OCI-M2 (cell line): ENCODE measurements around the gene STXBP5.

Experiments
- DNase-seq: peaks from one replicate; lab custom pipeline; 2025; ENCODE audit not compliant: unreplicated experiment; lab: John Stamatoyannopoulos, UW

The STXBP5 gene

DNA sequence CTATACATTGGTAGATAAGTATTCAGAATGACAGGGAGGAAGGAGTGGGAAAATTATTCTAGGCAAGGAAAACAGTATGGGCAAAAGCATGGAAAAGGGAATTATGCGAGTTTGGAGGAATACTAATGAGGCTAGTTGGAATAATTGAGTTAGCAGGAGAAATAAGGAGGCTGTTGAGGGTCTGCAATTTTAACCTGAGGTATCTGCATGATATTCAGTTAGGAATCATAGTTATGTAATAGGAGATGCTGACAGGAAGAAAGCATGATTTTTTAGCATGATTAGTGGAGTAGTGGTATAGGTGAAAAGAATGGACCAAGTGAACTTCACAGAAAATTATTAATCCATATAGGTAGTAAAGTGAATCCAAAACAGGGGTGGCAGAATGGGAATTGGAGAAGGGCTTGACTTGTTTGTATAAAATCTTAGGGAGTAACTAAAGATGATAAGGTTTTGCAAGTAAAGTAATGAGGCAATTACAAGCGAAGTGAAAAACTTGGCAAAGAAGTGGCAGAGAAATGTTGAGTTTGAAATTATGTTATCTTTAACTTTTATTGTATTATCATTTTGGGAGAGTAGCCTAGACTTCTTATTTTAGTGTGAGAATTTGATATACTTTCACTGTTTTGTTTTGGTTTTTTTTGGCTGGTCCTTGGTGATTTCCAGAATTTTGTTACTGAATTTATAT lies 5.7 kb downstream of the STXBP5 start:
- no peak for DNase-seq

DNA sequence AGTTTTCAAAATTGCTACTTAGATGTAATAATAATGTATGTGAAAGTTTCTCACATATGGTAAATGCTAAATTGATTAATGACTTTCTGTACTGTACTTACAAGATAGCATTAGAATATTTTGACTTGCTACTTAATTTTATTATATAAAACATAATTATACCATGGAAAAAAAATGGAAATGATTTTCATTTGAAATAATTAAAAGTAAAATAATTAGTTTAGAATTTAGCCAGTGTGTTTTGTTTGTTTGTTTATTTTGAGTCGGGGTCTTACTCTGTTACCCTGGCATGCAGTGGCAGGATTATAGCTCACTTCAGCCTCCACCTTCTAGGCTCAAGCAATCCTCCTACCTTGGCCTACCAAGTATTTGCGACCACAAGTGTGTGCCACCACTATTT lies 7.1 kb downstream of the STXBP5 start:
- no peak for DNase-seq

DNA sequence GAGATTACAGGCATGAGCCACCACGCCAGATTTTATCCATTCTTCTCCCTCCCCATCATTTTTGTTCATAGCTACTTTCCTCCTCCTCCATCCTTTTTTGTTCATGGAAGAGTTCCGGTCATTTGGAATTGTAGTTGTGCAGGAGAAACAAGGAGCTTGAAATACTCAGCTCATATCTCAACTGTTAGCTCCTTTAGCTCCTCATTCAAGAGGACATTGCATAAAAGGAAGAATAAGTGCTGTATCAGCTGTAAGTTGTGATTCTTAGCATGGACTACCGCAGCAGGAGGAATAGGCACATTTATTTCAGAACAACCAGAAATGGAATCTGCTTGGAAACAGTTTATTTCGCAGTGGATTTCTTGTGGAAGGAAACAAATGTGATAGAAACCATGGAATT lies 7.6 kb downstream of the STXBP5 start:
- no peak for DNase-seq

DNA sequence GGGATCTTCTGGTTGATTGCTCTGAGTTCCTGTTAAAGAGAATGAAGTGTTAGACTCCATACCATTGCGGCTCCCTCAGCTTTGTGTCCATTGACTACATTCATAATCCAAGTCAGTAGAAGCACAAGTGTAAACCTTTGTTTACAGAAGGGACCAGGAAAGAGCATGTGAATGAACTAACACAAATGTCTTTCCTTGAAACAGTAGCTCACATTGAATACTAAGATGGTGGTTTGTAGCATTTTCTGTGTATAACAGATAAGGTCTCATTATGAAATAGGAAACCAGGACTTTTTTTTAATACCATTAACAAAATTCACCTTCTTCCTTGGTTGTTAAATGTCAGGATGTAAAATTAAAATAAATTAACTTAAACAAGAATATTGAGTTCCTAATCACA lies 8.4 kb downstream of the STXBP5 start:
- no peak for DNase-seq

DNA sequence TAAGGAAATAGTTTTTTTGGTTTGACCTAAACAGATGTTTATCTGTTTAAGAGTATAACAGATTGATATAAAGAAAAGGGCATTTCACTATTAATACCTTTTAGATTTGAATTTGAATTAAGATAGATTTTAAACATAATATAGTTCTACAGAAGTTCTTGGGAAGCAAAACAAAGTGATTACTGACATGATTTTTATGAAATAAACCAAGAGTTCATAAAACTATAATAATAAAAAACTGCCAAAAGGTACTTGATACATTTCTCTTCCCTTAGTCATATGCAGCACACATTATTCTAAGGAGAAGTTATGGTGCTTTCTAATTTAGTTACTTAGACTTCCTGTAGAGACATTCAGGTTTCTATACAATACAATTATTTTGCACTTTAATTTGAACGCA lies 9.6 kb downstream of the STXBP5 start:
- no peak for DNase-seq

DNA sequence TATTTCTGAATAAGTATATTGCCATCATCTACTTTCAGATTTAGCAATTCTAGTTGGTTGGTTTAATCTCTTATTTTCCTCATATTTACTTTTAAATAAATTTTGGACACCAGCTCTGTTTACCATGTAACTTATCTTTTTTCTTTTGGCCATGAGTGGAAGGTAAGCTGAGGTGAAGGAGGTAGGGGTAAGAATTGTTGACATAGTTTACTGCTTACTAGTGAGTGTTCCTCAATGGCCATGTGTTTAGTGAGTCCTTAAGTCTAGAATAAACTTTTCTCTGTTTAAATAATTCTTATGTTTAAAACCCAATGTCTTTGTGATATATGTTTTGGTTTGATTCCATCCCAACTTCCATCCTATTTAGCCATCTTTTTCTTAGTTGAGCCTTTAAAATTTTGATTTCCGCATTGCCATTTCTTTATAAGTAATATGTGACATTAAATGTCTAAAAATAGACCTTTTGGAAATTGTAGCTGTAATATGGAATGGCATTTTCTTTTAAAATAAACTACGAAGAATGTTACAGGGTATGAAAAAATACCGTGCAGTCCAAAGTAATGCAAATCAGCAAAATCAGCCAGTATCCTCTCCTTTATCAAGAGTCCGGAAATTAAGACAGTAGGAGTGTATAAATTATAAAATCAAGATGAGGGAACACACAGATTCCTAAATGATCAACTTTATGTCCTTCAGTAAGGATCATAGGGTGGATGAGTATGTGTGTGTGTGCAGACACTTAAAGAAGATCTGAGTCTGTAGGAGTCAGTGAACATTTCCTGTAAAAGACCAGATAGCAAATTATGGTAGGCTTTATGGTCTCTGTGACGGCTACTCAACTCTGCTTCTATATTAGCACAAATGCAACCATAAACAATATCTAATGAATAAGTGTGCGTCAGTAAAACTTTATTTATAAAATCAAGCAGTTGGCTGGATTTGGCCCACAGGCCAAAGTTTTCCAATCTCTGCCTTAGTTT lies 10.3 kb downstream of the STXBP5 start:
- DNase-seq, result no peak

DNA sequence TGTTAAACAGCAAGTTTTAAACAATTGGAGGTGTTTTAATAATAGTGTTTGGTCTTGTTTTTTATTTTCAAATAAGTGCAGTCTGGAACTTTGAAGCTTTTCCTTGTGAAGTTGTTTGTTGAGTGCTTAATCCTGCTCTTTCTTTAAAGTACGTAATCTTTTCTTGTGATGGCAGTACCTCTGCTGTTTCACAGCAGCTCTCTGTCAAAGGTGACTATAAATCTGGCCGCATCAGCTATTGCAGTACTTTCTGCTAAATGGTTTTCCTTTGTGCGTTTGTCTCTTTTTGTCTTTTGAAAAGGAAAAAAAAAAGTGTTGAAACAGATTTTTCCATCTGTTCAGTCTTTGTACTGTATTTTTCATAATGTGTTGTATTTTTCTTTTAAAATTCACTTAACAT lies 12.7 kb downstream of the STXBP5 start:
- no peak for DNase-seq

DNA sequence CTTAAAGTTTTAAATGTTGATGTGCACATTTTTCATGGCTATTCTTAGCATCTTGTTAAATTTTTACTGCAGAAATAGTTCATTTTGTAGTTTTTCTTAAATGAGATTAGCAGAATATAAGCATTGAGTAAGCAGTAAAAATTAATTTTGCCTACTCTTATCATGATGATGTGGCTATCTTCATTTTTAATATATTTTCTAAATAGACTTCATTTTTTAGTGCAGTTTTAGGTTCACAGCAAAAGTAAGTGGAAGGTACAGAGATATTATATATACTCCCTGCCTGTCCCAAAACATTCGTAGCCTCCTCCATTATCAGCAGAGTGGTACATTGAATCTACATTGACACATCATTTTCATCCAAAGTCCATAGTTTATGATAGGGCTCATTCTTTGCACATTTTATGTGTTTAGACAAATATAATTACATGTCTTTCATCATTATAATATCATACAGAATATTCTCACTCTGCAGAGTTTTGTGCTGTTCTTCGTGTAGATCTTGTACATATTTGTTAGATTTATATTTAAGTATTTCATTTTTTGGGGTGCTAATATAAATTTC lies 13.7 kb downstream of the STXBP5 start:
- DNase-seq, result no peak

DNA sequence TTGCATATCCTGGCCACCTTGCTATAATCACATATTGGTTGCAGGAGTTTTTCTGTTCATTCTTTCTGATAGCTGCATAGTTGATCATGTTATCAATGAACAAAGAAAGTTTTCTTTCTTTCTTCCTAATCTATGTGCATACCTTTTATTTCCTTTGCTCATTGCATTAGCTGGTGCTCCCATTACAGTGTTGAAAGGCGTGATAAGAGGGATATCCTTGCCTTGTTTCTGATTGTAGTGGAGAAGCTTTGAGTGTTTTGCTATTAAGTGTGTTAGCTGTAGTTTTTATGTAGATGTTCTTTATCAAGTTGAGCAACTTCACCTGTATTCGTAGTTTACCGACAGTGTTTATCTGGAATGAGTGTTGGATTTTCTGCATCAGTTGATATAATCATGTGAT lies 14.6 kb downstream of the STXBP5 start:
- no peak for DNase-seq

DNA sequence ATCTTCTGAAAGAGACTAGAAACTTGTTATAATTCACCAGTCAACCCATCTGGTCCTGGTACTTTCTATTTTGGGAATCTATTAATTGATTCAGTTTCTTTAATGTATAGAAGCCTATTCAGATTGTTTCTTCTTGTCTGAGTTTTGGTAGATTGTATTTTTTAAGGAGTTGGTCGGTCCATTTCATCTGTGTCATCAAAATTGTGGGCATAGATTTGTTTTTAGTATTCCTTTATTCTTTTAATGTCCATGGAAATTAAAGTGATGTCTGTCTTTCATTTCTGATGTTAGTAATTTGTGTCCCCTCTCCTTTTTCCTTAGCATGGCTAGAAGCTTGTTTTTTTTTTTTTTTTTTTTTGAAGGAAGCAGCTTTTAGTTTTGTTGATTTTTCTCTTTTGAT lies 15.2 kb downstream of the STXBP5 start:
- DNase-seq, result no peak

DNA sequence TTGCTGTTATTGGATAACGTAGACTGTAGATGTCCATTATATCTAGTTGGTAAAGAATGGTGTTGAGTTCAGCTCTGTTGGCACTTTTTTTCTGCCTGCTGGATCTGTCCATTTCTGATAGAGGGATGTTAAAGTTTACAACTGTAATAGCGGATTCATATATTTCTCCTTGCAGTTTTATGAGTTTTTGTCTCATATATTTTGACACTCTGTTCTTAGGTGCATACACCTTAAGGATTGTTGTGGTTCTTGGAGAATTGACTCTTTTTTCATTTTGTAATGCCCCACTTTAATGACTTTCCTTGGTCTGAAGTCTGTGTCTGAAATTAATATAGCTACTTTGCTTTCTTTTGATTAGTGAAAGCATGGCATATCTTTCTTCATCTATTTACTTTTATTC lies 16.1 kb downstream of the STXBP5 start:
- DNase-seq, result no peak

DNA sequence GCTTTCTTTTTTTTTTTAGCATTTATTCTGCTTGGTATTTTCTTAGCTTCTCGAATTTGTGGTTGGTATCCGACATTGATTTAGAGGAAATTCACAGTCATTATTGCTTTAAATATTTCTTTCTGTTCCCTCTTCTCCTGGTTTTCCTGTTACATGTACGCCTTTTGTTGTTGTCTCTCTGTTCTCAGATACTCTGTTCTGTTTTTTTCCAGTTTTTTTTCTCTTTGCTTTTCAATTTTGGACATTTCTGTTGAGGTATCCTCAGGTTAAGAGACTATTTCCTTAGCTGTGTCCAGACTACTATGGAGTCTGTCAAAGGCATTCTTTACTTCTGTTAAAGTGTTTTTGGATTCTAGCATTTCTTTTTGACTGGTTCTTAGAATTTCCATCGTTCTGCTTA lies 17.5 kb downstream of the STXBP5 start:
- no peak for DNase-seq

DNA sequence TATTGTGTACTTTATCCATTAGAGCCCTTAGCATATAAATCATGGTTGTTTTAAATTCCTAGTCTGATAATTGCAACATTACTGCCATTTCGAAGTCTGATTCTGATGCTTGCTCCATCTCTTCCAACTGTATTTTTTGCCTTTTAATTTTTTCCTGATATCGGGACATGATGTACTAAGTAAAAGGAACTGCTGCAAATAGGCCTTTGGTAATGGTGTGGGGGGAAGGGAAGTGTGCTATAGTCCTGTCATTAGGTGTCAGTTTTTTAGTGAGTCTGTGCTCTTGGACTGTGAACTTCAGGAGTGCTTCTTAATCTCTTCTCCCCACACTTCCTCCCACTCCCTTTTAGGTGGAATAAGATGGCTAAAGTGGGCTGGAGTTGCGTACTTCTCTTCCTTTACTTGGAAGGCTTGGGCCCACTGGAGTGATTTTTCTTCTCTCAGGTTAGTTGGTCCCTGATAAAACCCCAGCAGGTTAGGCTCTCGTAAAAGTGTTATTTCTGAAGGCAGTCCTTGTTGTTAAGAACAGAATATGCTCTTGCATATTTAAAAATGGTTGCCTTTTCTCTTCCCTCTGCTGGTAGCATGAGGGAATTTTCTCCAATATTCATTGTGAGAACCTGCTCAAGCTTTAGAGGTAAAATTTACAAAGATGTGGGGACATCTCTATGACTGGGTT lies 18.1 kb downstream of the STXBP5 start:
- DNase-seq, result no peak

DNA sequence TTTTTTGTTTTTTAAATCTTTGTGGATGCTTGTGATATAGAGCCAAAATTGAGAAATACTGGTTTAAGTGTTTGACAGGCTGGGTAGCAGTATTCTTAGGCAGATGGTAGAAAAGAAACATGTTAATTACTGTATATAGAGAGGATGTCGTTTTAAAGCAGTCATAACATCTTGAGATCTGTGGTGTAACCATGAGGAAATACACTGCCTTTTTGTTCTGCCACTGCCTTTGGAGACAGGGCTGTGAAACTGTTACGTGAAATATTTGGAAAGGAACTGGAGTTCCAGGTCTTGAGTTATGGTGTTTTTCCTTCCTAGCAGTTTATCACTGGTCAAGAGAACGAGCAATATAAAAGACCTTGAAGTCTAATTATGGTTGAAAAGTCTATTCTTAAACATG lies 19.5 kb downstream of the STXBP5 start:
- DNase-seq, result no peak

DNA sequence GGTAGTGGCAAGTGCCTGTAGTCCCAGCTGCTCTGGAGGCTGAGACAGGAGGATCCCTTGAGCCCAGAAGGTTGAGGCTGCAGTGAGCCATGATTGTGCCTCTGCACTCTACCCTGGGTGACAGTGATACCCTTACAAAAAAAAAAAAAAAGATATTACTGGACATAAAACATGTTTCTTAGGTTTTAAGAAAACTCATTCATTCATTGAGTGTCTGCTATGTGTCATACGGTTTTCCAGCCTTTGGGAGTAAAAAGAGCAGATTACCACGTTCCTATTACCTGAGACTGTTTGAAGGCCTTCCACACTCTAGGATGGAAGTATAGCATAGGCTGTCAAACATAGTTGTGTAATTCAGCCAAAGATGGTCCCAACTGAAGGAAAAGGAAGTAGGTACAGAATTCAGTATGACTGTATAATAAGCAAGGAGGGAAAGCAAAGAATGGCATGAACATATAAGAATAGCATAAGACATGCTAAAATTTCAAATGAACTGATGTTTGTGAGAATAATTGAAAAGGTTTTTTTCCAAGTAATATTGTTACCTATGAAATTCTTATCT lies 22.0 kb downstream of the STXBP5 start:
- DNase-seq, result no peak

DNA sequence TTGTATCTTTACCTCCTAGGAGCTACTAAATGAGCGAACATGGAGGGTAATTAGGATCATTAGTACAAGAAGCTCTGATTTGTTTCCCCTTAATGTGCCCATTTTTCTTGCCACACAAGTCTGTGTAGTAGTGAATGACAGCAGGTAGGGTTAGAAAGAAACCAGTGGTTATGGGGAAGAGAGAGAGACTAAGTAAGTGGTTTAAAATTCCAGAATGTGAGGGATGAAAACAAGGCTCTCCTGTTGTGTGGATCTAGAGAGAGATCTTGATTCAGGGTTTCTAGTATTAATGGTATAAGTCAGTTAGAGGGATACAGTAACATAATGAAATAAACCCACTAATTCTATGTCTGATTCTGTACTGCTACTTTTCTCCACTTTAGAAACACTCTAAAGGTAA lies 22.7 kb downstream of the STXBP5 start:
- no peak for DNase-seq

DNA sequence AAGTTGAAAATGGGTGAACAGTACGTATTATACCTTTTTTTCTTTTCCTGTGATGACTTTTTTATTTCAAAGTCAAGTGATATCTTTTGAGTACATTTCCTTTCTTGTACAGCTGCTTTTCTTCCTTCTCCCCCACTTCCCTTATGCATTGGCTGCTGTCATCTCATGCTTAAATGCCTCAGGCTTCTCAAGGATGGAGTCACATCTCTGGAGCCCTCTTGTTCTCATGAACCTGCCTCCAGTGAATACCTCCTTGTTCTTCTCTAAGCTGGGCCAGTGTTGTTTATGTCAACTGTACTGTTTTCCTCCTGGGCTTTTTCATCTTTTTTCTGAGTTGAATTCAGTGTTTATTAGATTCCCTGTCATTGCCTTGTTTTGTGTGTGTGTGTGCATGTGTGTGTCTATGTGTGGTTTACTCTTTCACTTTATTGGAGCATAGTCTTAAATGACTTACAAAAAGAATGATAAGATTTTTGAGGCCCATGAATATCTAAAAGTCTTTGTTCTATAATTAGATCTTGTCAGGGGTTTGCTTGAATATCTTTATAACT lies 23.6 kb downstream of the STXBP5 start:
- no peak for DNase-seq

DNA sequence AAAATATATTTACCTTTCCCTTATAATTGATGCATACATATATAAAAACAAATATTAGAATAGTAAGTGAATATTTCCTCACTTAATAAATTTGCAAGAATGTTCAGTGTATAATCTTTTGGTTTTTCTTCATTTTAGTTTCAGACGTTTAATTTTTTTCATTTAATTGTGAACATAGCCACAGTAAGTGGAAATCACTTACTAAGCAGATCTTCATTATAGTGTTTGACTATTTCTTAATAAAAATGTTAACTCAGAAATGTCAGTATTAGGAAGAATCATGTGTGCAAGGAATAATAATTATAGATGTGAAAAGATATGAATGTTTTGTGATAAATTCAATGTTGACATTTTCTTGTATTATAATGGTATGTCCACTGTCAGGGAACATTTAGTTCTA lies 27.4 kb downstream of the STXBP5 start:
- no peak for DNase-seq

DNA sequence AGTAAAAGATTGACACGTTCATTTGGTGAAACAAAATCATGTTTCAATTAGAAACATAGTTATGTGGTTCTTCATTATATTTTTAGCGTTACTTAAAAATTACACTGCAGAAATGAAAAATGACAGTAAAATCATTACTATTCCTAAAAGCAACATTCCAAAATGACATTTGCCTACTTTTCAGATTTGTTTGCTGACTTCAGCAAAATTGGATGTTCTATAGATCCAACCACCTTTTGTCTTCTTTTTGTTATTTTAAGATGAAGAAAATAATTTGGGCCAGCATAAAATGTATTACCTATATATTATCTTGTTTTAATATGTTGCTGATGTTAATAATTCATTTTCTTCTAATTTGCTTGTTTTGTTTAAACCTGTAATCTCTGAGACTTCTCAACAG lies 30.5 kb downstream of the STXBP5 start:
- no peak for DNase-seq

DNA sequence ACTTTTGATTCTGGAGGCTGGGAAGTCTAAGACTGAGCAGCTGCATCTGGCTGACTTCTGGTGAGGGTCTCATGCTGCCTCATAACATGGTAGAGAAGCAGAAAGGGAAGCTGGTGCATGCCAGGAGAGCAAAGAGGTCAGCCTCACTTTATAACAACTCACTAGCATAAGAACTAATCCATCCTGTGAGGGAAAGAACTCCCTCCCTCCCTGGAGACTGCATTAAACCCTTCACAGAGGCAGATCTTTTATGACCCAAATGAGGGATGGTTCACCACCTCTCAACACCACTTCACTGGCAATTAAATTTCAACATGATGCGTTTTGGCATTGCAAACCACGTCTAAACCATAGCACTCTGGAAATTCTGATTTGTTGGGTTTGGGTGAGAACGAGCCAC lies 33.9 kb downstream of the STXBP5 start:
- DNase-seq, result no peak

DNA sequence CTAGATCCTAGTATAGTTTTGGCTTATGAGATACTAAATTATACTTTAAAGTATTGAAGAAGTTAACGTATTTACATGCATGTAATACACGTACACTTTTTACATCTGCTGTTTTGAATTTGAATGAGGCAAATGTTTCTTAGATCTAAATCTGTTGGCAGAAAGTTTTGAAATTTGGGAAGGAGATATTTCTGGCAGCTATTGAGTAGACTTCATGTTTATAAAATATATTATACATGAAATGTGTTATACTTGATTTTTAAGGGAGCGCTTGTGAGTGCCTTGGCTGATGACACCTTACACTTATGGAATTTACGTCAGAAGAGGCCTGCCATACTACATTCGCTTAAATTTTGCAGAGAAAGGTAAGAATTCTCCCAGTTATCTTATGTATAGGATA lies 34.7 kb downstream of the STXBP5 start:
- DNase-seq, result no peak
